ENCODE data around the gene OGA.

Gene OGA

GRCh38 chr10:101818119-101818871, at the start of gene OGA:
Gene OGA (minus strand): TSS chr10:101818444. CDS start chr10:101818022, 422 bp downstream.
- DNase-seq (ENCODE audit: low read depth in 2 of 2): peak; percentile 86 to 98

DNA sequence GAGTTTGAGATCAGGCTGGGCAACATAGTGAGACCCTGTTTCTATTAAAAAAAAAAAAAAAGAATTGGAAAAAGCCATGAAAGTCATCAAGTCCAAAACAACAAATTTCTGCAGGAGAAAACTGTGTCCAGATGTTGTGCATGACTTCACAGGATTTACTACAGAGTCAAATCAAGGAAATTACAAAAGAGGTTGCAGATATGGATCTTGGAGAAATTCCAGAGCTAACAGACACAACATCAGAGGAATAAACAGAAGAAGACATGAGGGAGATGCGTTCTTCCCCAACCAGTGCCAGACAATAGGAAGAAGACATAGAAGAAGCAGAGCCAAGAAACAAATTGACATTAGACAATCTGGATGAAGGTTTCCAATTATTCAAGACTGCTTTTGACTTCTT, 49.7 kb upstream of the OGA start:
- DNase-seq (ENCODE audit: low read depth in 2 of 2): no peak

- no peak for DNase-seq (ENCODE audit: low read depth in 2 of 2)
Measured at GRCh38 chr10:101859530-101859929, 41.3 kb upstream of the OGA start.

DNA sequence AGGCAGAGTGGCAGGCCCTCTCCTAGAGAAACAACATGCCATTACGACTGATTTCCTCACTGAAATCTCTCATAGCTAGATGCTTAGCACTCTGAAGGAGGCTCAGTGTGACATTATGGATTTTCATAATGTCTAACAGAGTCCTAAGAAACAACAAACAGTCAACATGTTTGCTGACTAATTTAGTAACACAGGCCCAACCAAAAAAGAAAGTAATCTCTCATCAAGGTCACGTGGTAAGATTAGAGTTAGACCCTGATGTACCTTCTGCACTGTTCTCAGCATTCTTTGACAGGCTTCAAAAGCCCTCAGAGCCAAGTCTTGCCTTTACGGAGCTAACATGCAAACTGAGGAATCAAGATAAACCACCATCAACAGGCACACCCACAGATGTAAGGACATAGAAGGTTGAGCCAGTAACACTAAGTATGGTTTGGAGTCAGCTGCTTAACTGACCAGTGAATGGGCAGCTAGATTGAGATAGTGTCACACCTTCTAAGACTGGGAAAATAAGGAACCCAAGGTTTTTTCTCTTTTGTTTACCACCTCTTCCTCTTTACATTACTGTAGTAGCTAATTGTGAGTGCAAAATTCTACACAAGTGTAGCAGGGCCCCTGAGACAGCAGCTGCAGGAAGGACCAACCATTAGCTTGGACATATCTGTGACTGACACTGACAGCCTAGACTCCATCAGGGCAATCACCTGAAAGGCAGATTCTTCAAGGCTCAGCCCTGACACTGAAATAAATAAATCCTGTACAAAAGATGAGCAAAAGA, 40.7 kb upstream of the OGA start:
- no peak for DNase-seq (ENCODE audit: low read depth in 2 of 2)

DNA sequence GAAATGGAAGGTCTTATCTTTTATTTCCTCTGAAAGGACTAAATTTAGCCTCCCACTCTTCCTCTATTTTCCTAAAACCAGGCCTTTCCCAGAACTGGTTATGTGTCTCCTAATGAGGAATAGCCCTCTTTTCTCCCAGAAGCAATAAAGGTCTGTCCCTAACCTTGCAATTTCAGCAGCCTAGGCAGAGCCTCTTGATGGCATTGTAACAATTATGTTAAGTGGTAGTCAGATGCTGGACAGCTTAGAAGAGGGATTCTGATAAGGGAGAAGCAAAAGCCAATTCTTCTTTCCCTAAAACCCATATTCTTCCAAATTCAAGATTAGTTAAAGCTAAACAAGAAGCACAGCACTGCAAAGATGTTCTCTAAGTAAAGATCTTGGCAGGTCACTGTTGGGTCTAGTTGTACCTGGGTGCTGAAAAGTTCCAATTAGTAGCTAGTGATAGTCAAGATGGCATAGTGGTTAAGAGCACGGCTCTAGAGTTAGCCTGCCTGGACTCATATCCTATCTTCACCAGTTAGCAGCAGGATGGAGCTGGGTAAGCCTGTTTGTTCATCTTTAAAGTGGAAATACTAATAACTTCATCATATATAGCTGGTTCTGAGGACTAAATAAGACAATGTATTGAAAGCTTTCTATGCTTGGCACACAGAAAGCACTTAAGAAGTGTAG, 39.7 kb upstream of the OGA start:
- DNase-seq (ENCODE audit: low read depth in 2 of 2): no peak

GRCh38 chr10:101856626-101857025, 38.4 kb upstream of the OGA start:
- DNase-seq (ENCODE audit: low read depth in 2 of 2): no peak

GRCh38 chr10:101851411-101852116, 33.3 kb upstream of the OGA start:
- no peak for DNase-seq (ENCODE audit: low read depth in 2 of 2)

DNA sequence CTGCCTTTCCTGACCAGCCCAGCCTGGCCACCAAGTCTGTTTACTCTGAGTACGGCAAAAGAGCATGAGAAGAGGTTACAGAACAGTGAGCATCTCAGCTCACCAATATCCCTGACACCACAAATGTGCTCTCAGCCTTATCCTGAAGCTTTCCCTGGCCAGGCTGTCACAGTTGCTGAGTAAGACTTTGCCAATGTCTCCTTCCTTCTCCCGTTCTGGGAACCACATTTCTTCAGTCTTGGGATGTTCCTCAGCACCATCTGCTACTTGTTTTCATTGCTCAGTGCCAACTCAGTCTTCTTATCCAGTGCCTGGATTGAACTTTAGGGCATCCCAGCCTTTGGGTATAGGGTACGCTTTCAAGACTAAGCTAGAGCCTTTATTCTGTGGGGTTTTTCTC, 32.5 kb upstream of the OGA start:
- no peak for DNase-seq (ENCODE audit: low read depth in 2 of 2)

DNA sequence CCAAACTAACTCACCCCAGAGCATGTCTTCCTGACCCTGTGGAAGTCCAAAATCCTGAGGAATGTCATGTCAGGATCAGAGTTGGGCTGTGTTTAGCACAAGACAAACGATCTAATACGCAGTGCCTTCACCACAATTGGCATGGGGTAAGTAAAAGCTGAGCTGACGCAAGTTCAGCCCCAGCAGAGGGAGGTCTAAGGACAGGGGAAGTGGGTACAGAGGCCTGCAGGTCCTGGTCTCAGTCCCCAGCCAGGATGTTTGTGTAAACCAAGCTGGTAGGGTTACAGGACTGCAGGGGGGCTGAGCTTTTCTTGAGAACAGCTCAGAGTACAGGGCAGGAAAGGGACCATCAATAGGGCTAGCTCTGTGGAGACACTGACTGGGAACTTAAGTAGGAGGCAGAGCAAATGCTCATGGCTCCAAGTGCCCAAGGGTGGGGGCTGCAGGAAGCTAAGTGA, 30.7 kb upstream of the OGA start:
- no peak for DNase-seq (ENCODE audit: low read depth in 2 of 2)

GRCh38 chr10:101848408-101848807, 30.2 kb upstream of the OGA start:
- DNase-seq (ENCODE audit: low read depth in 2 of 2): no peak

- no peak for DNase-seq (ENCODE audit: low read depth in 2 of 2)
Measured at GRCh38 chr10:101845893-101846292, 27.6 kb upstream of the OGA start.

GRCh38 chr10:101843032-101844021, 25.1 kb upstream of the OGA start, which contains the start of gene KCNIP2:
Gene KCNIP2 (minus strand): TSS chr10:101843800. CDS start chr10:101843568, 232 bp downstream.
- no peak for DNase-seq (ENCODE audit: low read depth in 2 of 2)

- no peak for DNase-seq (ENCODE audit: low read depth in 2 of 2)
Measured at GRCh38 chr10:101841826-101842225, 23.6 kb upstream of the OGA start.

GRCh38 chr10:101840741-101841453, 22.7 kb upstream of the OGA start:
- DNase-seq (ENCODE audit: low read depth in 2 of 2): peak; percentile 36 to 51

- DNase-seq (ENCODE audit: low read depth in 2 of 2): no peak
Measured at GRCh38 chr10:101840102-101840684, 21.9 kb upstream of the OGA start.

DNA sequence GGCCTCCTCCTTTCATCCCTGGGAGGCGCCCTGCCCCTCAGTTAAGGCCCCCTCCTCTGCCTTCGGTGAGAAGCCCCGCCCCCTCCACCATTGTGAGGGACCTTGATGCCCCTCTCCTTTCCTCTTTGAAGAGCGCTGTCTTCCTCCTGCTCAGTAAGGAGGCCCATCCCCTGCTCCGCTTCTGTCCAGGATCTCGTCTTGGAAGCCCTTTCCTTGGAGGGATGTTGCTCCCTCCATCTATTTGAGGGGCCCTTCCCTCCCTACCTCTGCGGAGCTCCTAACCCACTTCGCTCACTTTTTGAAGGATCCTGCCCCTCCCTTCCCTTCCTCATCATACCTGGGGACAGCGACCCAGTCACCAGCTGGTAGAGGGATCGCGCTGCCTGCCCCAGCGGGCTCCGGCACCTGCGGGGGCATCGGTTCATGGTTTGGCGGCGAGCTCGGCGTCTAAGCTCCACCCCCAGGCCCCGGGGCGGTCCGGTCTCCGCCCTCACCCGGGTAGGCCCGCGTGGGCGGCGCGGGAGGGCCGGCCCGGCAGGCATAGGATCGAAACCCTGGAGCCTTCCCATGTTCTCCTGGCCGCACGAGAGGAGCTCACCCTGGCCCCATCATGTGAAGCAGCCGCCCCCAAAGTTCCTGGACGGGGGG, 21.3 kb upstream of the OGA start:
- peak in 1 of 2 donors; percentile 36 for DNase-seq (ENCODE audit: low read depth in 2 of 2)

GRCh38 chr10:101839002-101839401, 20.8 kb upstream of the OGA start:
- no peak for DNase-seq (ENCODE audit: low read depth in 2 of 2)

- DNase-seq (ENCODE audit: low read depth in 2 of 2): no peak
Measured at GRCh38 chr10:101838416-101838970, 20.2 kb upstream of the OGA start.

- no peak for DNase-seq (ENCODE audit: low read depth in 2 of 2)
Measured at GRCh38 chr10:101837748-101838147, 19.5 kb upstream of the OGA start.

Measured in stimulated activated CD4-positive, alpha-beta T cell treated with anti-CD3 and anti-CD28 coated beads, Interleukin-1b, Interleukin-23, amount 100 ng/mL, for 1 hour (primary cell).